ENCODE data around the gene OR2A14.

- TF ChIP-seq CTCF (IDR thresholded peaks at IDR 0.05) (no peak), POLR2AphosphoS5 (IDR thresholded peaks at IDR 0.05) (no peak)
Measured at GRCh38 chr7:144074374-144074773, 48.6 kb upstream of the OR2A14 start.
